HG03460 (cell line): Measurements from ENCODE around the gene MSI2.

Source experiments
- ATAC-seq: cut with Tn5 transposase; IDR thresholded peaks from one replicate; pipeline ENCODE4 v1.9.1; 2021; ENCODE audit not compliant: unreplicated experiment

MSI2 gene

GRCh38 chr17:57338257-57338914 is 82.1 kb downstream of the MSI2 start:
- peak; percentile 66 for ATAC-seq

DNA sequence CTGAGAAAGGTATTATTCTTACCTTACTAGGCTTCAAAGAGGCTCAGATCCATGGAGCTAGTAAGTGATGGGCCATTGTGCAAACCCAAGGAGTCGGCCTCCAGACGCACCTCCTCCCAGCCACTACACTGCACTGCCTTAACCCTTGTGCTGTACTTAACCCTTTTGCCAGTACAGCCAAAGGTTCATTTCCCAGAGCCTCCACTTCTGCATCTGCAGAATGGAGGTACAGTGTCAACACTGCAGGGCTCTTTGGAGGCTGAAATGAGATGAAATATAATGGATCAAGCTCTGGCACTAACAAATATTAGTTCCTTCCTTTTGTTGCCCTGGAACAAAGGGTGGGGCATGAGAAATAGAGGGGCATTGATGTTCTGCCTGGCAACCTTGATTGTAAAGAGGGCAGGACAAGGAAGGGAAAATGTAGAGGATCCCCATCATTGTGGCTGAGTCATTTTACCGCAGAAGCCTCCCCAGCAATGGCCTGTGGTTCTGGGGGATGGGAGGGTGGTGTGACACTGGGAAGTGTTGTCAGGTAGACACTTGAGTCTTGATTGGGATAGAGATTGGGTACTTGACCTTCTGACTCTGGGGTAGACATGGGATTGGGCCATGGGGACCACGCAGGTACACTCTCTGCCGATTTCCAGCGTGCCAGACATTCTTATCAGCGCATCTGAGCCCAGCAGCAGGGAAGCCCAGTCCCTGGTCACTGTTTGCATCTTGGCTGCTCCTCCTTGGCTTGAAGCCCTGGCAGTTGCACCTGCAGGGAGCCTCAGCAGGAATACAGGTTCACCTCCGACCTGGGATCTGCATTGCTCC is 84.0 kb downstream of the MSI2 start:
- ATAC-seq: no peak

GRCh38 chr17:57341611-57342540 is 85.6 kb downstream of the MSI2 start:
- no peak for ATAC-seq

GRCh38 chr17:57342963-57343589 is 86.8 kb downstream of the MSI2 start:
- ATAC-seq: no peak

DNA sequence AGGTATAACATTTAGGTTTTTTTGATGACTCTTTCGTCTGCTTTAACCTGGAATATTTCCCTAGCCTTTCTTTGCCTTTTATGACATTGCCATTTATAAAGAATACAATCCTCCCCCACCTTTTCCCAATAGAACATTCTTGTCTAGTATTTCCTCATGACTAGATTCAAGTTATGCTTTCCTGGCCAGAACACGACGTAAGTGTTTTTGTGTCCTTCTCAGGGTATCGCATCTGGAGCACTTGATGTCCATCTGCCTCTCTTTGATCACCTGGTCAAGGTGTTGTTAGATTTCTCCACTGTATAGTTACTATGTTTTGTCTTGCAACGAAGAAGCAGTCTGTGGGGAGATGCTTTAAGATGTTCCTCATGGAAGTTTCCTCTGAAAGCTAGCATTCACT is 87.4 kb downstream of the MSI2 start:
- no peak for ATAC-seq

GRCh38 chr17:57344261-57344660 is 87.9 kb downstream of the MSI2 start:
- ATAC-seq: no peak

GRCh38 chr17:57349541-57350247 is 93.4 kb downstream of the MSI2 start:
- no peak for ATAC-seq

DNA sequence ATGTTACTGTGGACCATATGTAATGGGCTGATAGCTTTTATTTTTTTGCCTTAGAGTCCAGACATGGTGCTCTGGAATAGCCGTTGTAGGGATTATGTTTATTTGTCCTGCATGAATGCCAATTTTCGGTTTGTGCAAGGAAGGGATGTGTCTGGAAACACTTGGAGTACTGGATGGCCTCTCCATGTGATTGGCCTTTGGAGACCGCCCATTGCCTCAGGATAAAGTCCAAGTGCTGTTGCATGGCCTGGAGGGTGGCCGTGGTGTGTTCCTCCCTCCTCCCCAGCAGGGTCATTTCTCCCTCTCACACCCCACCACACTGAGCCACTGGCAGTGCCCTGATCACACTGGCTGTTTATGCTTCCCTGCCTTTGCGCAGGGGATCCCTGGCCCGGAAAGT is 93.9 kb downstream of the MSI2 start:
- no peak for ATAC-seq

- no peak for ATAC-seq
Observed at GRCh38 chr17:57352665-57353175, 96.4 kb downstream of the MSI2 start.

- no peak for ATAC-seq
Observed at GRCh38 chr17:57354673-57355072, 98.3 kb downstream of the MSI2 start.

DNA sequence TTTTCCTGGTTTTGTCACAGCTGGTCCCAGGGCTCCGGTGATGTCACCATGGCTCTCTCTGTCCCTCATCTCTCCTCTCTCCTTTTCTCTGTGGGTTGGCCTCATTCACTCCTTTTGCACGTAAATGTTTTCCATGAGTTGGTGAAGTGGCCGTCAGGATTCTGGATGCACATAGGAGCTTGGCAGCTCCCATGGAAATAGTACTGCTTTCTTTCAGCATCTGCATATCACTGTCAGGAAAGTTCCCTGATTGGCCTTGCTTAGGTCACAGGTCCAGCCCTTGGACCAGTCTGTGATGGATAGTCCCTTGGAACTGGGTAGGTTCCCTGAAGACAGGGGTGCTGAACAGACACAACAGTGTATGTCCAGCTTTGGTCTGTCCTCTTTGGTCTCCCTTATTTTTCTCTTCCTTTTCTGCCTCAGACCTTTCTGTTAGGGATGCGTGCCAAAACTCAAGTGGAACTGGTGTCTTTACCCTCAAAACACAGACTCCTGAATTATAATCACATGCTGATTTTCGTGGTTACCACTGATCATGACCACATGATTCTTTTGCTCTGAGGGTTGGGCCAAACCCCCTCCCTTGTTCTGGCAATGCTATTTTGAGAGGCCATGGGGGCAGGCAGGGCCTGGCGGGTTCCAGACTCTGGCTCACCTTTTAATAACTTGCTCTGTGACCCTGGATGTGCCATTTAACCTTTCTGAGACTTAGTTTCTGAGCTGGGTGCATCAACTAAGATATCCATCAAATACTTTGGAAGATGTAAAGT is 99.0 kb downstream of the MSI2 start:
- no peak for ATAC-seq

DNA sequence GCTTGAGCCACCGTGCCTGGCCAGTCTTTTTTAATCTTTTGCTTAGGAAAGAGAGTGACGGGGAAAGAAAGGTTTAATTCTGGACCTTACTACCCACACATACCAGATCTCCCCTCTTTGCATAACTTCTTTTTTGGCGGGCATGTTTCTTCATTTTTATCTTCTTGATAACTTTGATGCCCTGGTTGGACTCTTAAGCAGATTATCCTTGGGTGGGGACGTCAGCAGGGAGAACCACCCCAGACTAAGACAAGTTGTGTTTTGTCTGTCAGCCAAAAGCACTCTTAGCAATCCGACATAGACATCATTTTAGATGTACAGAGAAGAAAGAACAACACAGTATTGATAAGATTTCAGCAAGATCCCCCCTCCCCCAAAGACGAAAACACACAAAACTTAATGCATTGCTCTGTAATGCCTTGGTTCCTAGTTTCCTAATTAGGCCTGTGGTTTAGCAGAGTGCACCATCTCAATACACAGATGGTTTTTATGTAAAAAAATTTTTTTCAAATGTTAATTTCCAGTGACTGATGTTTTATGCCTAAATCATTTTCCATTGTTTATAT is 99.9 kb downstream of the MSI2 start:
- ATAC-seq: no peak

- ATAC-seq: peak; percentile 41
Observed at GRCh38 chr17:57356719-57357391, 100.5 kb downstream of the MSI2 start.

DNA sequence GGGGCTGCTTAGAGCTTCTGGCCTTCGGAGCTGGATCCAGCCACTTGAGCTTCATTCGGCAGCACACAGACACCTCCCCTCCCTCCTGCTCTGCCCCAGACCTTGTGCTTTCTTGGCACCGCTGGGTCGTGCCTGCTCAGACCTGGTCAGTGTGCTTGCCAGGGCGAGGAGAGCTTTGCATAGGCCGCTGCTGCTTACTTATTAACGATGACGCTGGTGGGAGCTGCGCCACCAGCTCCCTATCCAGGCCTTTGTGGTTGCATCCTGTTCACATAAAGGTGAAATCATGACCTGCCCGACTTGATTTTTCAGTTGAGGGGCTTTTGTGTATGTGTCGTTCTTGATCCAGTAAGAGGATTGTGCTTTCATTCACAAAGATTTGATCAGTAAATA is 101.1 kb downstream of the MSI2 start:
- peak; percentile 58 for ATAC-seq

DNA sequence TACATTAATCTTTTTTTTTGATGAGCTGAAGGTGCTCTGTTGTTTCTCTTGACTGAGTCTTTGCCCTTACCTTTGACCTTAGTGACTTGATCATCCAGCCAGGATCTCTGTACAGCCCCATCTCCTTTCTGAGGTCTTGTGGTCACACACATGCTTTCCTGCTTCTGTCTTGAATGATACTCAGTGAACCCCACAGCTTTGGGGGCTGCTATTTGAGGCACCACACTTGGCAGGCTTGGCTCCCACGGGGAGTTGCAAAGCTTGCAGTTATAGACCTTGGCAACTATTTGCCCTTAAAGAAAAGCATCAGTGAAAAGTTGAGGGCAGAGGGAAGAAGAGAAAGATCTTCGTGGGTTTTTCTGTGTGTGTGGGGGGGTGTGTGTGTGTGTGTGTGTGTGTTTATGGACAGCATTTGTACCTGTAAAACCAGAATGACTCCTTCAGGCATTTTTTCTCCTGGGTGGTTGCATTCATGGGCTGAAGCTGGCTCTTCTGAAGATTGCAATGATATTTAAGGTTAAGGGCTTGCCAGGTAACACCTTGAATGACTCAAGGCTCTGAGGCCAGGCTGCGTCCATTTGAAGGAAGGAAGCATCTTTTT is 101.6 kb downstream of the MSI2 start:
- peak; percentile 61 for ATAC-seq

DNA sequence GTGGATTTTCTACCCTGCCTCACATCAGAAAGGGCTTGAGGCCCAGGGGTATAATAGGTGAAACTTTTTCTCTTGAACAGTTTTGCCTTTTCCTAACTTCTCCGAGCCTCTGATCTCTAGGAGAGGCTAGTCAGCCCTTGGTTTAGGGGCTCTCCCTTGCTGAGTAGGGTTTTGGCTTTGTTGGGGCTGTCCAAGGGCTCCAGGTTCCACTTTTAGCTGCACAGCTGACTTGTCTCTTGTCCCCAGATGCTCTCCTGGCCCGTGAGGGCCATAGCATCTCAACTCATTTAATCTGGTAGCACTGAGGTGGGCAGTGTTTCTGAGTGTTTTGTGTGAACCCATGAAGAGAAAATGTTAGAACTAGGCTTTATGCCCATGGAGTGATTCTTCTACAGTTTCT is 103.9 kb downstream of the MSI2 start:
- ATAC-seq: no peak

DNA sequence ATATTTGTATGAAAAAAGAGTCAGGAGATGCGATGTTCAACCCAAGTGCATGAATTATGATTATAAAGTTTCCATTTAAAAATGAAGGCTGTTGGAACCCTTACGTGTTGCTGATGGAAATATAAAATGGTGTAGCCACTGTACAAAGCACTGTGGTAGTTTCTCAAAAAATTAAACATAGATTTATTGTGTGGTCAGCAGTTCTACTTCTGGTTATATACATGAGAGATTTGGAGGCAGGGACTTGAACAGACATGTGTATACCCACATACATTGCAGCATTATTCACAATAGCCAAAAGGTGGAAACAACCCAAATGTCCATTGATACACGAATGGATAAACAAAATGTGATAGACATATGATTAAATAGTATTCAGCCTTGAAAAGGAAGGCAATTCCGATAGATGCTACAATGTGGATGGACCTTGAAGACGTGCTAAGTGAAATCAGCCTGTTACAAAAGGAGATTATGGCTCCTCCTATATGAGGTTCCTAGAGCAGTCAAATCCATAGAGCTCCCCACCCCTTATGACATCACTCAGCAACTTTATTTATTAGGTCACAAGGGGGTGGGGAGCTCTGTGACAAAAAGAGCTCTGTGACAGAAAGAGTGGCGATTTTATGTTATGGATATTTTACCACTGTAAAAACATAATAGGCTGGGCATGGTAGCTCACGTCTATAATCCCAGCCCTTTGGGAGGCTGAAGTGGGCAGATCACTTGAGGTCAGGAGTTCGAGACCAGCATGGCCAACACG is 106.7 kb downstream of the MSI2 start:
- no peak for ATAC-seq
